ENCODE results near the gene KLHL20. TPM values are rescaled to one million over a fixed set of nuclear protein-coding genes. Genes with fewer than 3 reads are reported as not detected.

The KLHL20 gene
- total RNA-seq, 1 experiment from 2014 or later, result 11.6 TPM

- DNase-seq (ENCODE audit: low spot score), result no peak
Measured at GRCh38 chr1:173832748-173833147, 118.0 kb downstream of the KLHL20 start.

Small RNA genes within 50 kb of the gene (small RNA-seq; reads per million reads assigned to genes)
- gene BX248409.1 (not detected), gene RF00019 (not detected)

Other genes with a start within 250 kb of the KLHL20 start
- gene PRDX6, start 237.6 kb upstream of the KLHL20 start, total RNA-seq (2014; rRNA removed; shearing (Covaris generic)), result 107 and 112 TPM in 2 replicates
- not detected in 2 replicates for gene SLC9C2, start 111.9 kb upstream of the KLHL20 start, total RNA-seq (2014; rRNA removed; shearing (Covaris generic))
- not detected in 2 replicates for gene TEX50, start 79.6 kb upstream of the KLHL20 start, total RNA-seq (2014; rRNA removed; shearing (Covaris generic))
- gene ANKRD45, start 45.1 kb upstream of the KLHL20 start, total RNA-seq (2014; rRNA removed; shearing (Covaris generic)), result 0.47 and 0.58 TPM in 2 replicates
- gene DARS2, start 109.7 kb downstream of the KLHL20 start, total RNA-seq (2014; rRNA removed; shearing (Covaris generic)), result 11.1 and 14.5 TPM in 2 replicates
- 9.9 and 13.0 TPM in 2 replicates for gene CENPL, start 109.9 kb downstream of the KLHL20 start, total RNA-seq (2014; rRNA removed; shearing (Covaris generic))
- 283 TPM in 2 replicates for gene GAS5, start 153.0 kb downstream of the KLHL20 start, total RNA-seq (2014; rRNA removed; shearing (Covaris generic))
- 2.0 and 2.6 TPM in 2 replicates for gene ZBTB37, start 153.4 kb downstream of the KLHL20 start, total RNA-seq (2014; rRNA removed; shearing (Covaris generic))
- gene SERPINC1, start 202.3 kb downstream of the KLHL20 start, total RNA-seq (2014; rRNA removed; shearing (Covaris generic)), result not detected in 2 replicates